ENCODE results near the gene TBC1D10B.
"Not testable (repeated sequence)": the region's sequence is repeated elsewhere in the genome, so short reads cannot be mapped to it uniquely, and the experiment has no call there.

The TBC1D10B gene

DNA sequence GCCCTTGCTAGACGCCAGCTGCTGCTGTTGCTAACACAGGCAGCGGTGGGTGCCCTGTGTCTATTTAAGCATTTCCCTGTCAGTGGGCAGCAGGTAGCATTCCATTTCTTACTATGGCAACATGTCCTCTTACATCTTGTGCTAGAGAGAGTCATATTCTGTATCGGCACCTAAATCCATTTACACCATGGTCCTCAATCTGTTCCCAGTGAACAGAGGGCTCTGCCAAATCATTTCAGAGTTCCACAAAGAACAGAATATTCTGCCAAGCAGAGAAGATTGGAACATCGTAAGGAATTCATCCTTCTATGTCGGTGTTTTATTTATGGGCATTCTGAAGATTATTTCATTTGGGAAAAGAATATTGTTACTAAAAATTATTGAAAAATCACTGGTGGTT is 31.6 kb downstream of the TBC1D10B start:
- H3K14ac ChIP-seq (ENCODE audit: low read length); H4K91ac ChIP-seq (ENCODE audit: low read depth, low read length); H3K36me3 ChIP-seq (ENCODE audit: control insufficient read depth in 1 of 2, insufficient read depth in 2 of 2, low read length in 2 of 2); DNase-seq; H3K79me1 ChIP-seq (ENCODE audit: low read length); H3K4me3 ChIP-seq (ENCODE audit: low read depth, low read length); H2BK12ac ChIP-seq (ENCODE audit: low read length); H3K4me2 ChIP-seq (ENCODE audit: low read length); H2BK120ac ChIP-seq (ENCODE audit: insufficient read depth, low read length, poor library complexity); H3K9me3 ChIP-seq (ENCODE audit: insufficient read depth, low read depth, low read length); H4K12ac ChIP-seq (ENCODE audit: low read depth, low read length); H2AFZ ChIP-seq (ENCODE audit: insufficient read depth, low read length, poor library complexity); H3K9ac ChIP-seq (ENCODE audit: low read length); H3K27me3 ChIP-seq (ENCODE audit: insufficient read depth, low read length); H3K27ac ChIP-seq (ENCODE audit: low read depth, low read length); H2AK5ac ChIP-seq (ENCODE audit: low read length); H3K4me1 ChIP-seq (ENCODE audit: control insufficient read depth in 1 of 2, insufficient read depth in 2 of 2, low read length in 2 of 2); H2BK5ac ChIP-seq (ENCODE audit: low read depth, low read length, poor library complexity); H3K18ac ChIP-seq (ENCODE audit: low read length); H3K79me2 ChIP-seq (ENCODE audit: control insufficient read depth, insufficient read depth, low read length, poor library complexity); H3K23ac ChIP-seq (ENCODE audit: low read length); H3K4ac ChIP-seq (ENCODE audit: low read depth, low read length); H4K8ac ChIP-seq (ENCODE audit: low read depth, low read length): not testable (repeated sequence)
- WGBS (ENCODE audit: extremely low coverage, insufficient coverage, insufficient read length): no CpG with 5 or more reads among the region's 5 CpGs

DNA sequence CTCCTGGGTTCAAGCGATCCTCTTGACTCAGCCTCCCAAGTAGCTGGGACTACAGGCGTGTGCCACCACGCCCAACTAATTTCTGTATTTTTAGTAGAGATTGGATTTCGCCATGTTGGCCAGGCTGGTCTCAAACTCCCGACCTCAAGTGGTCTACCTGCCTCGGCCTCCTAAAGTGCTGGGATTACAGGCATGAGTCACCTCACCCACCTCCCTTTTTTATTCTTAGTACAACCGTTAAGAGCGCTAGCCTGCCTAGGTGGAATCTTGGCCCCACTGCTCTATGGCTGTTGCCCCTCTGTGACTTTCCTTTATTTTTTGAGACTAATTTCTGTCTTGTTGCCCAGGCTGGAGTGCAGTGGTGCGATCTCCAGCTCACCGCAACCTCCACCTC is 32.3 kb downstream of the TBC1D10B start:
- DNase-seq; H2AK5ac ChIP-seq (ENCODE audit: low read length); H3K4ac ChIP-seq (ENCODE audit: low read depth, low read length); H3K79me2 ChIP-seq (ENCODE audit: control insufficient read depth, insufficient read depth, low read length, poor library complexity); H3K27me3 ChIP-seq (ENCODE audit: insufficient read depth, low read length); H3K14ac ChIP-seq (ENCODE audit: low read length); H3K9ac ChIP-seq (ENCODE audit: low read length); H3K23ac ChIP-seq (ENCODE audit: low read length); H2AFZ ChIP-seq (ENCODE audit: insufficient read depth, low read length, poor library complexity); H3K18ac ChIP-seq (ENCODE audit: low read length); H3K4me3 ChIP-seq (ENCODE audit: low read depth, low read length); H3K4me2 ChIP-seq (ENCODE audit: low read length); H3K36me3 ChIP-seq (ENCODE audit: control insufficient read depth in 1 of 2, insufficient read depth in 2 of 2, low read length in 2 of 2); H4K8ac ChIP-seq (ENCODE audit: low read depth, low read length); H3K79me1 ChIP-seq (ENCODE audit: low read length); H3K9me3 ChIP-seq (ENCODE audit: insufficient read depth, low read depth, low read length); H2BK120ac ChIP-seq (ENCODE audit: insufficient read depth, low read length, poor library complexity); H4K91ac ChIP-seq (ENCODE audit: low read depth, low read length); H4K12ac ChIP-seq (ENCODE audit: low read depth, low read length); H2BK5ac ChIP-seq (ENCODE audit: low read depth, low read length, poor library complexity); H3K4me1 ChIP-seq (ENCODE audit: control insufficient read depth in 1 of 2, insufficient read depth in 2 of 2, low read length in 2 of 2); H2BK12ac ChIP-seq (ENCODE audit: low read length); H3K27ac ChIP-seq (ENCODE audit: low read depth, low read length): not testable (repeated sequence)
- WGBS (ENCODE audit: extremely low coverage, insufficient coverage, insufficient read length): no CpG with 5 or more reads among the region's 10 CpGs

DNA sequence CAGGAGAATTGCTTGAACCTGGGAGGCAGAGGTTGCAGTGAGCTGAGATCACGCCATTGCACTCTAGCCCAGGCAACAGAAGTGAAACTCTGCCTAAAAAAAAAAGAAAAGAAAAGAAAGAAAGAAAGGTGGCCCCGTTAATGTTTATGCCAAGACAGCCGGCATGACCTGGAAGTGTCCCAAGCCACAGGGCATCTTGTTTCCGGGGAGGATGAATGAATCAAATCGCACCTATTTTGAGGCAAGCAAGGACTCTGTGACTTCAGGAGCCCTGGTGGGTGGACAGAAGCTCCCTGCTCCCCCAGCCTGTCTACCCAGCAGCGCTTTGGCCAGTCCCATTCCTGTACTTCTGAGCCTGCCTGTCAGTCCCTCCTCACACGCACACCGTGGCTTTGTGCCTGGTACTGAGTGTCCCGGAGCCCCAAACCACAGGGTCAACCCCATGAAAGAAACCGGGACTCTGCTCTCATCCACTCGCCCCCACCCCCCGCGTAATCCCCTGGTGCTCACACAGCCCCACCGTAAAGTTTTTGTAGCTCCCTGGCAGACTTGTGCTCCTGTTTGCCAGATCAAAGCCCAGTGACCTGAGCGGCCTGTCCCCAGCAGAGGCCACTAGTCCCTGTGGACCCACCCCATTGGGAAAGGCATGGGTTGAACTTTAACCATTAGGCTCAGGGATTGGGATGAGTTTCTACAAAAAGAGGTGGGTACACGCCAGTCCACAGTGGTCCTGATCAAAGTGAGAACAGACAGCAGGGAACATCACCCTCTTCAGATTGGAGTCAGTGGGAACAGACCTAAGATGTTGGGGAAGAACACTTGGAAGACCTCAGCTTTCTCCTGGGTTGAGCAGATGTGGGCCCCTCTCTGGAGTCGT is 34.5 kb downstream of the TBC1D10B start:
- Histone ChIP-seq H3K27ac (ENCODE audit: low read depth, low read length) (no peak overlapping the region), H4K12ac (ENCODE audit: low read depth, low read length) (no peak overlapping the region), H2BK5ac (ENCODE audit: low read depth, low read length, poor library complexity) (no peak overlapping the region), H2BK12ac (ENCODE audit: low read length) (peak overlapping the region; percentile 68), H3K4ac (ENCODE audit: low read depth, low read length) (no peak overlapping the region), H3K79me2 (ENCODE audit: control insufficient read depth, insufficient read depth, low read length, poor library complexity) (peaks cover 3% of the 10 kb centered on the region), H3K27me3 (ENCODE audit: insufficient read depth, low read length) (no peaks in the 10 kb centered on the region), H3K9me3 (ENCODE audit: insufficient read depth, low read depth, low read length) (peaks cover 4% of the 10 kb centered on the region), H3K4me2 (ENCODE audit: low read length) (peak overlapping the region; percentile 48), H3K36me3 (ENCODE audit: control insufficient read depth in 1 of 2, insufficient read depth in 2 of 2, low read length in 2 of 2) (no peaks in the 10 kb centered on the region), H4K91ac (ENCODE audit: low read depth, low read length) (no peak overlapping the region), H2AFZ (ENCODE audit: insufficient read depth, low read length, poor library complexity) (peak overlapping the region; percentile 25), H3K23ac (ENCODE audit: low read length) (no peak overlapping the region), H3K4me1 (ENCODE audit: control insufficient read depth in 1 of 2, insufficient read depth in 2 of 2, low read length in 2 of 2) (no peaks in the 10 kb centered on the region), H2AK5ac (ENCODE audit: low read length) (peak overlapping the region; percentile 59), H3K18ac (ENCODE audit: low read length) (peak overlapping the region; percentile 58), H3K79me1 (ENCODE audit: low read length) (peaks cover 4% of the 10 kb centered on the region), H3K4me3 (ENCODE audit: low read depth, low read length) (no peak overlapping the region), H3K9ac (ENCODE audit: low read length) (no peak overlapping the region), H4K8ac (ENCODE audit: low read depth, low read length) (peak overlapping the region; percentile 85), H3K14ac (ENCODE audit: low read length) (peak overlapping the region; percentile 14), H2BK120ac (ENCODE audit: insufficient read depth, low read length, poor library complexity) (no peak overlapping the region)
- DNase-seq: no peak
- no CpG with 5 or more reads among the region's 17 CpGs for WGBS (ENCODE audit: extremely low coverage, insufficient coverage, insufficient read length)

DNA sequence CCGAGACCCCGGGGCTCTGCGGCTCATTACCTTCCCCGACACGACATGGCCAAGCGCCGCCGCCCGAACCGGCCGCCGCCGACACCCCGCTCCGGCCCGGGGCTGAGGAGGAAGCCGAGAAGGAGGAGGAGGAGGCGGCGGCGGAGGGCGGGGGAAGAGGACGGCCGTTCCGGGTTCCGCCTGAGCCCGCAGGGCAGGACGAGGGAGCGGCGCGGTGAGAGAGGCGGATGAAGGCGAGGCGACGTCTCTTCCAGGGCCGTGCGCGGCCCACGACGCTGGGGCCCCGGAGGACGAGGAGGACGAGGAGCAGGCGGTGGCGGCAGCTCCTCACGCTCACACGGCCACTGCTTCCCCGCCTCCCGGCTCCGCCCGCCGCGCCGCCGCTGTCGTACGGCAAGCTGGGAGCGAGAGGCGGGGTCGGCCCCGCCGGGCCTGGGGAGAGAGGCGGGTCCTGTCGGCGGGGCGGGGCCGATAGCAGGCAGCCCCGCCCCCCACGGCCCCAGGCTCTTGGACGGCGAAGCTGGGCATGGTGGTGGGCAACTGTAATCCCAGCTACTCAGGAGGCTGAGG is 35.2 kb downstream of the TBC1D10B start:
- not testable (repeated sequence) for H3K23ac ChIP-seq (ENCODE audit: low read length); H3K27me3 ChIP-seq (ENCODE audit: insufficient read depth, low read length)

More for the DNA sequence above, 35.2 kb downstream of the TBC1D10B start:
- H4K91ac ChIP-seq (ENCODE audit: low read depth, low read length): peak overlapping the region; percentile 97
- no CpG with 5 or more reads among the region's 70 CpGs for WGBS (ENCODE audit: extremely low coverage, insufficient coverage, insufficient read length)
- peak overlapping the region; percentile 48 for H3K4me2 ChIP-seq (ENCODE audit: low read length)
- peak overlapping the region; percentile 100 for H3K14ac ChIP-seq (ENCODE audit: low read length)
- H2BK12ac ChIP-seq (ENCODE audit: low read length): peak overlapping the region; percentile 66
- H4K8ac ChIP-seq (ENCODE audit: low read depth, low read length): peak overlapping the region; percentile 100
- H3K9me3 ChIP-seq (ENCODE audit: insufficient read depth, low read depth, low read length); H3K36me3 ChIP-seq (ENCODE audit: control insufficient read depth in 1 of 2, insufficient read depth in 2 of 2, low read length in 2 of 2); H3K79me2 ChIP-seq (ENCODE audit: control insufficient read depth, insufficient read depth, low read length, poor library complexity); H3K79me1 ChIP-seq (ENCODE audit: low read length); H3K4me1 ChIP-seq (ENCODE audit: control insufficient read depth in 1 of 2, insufficient read depth in 2 of 2, low read length in 2 of 2): not testable (repeated sequence)
- H3K9ac ChIP-seq (ENCODE audit: low read length): peak overlapping the region; percentile 84
- H4K12ac ChIP-seq (ENCODE audit: low read depth, low read length): peak overlapping the region; percentile 99
- peak overlapping the region; percentile 99 for H3K4ac ChIP-seq (ENCODE audit: low read depth, low read length)
- peak overlapping the region; percentile 96 for H3K4me3 ChIP-seq (ENCODE audit: low read depth, low read length)
- peak; percentile 73 to 79 for DNase-seq
- H2BK120ac ChIP-seq (ENCODE audit: insufficient read depth, low read length, poor library complexity): peak overlapping the region; percentile 98
- peak overlapping the region; percentile 94 for H3K27ac ChIP-seq (ENCODE audit: low read depth, low read length)
- H3K18ac ChIP-seq (ENCODE audit: low read length): peak overlapping the region; percentile 100
- peak overlapping the region; percentile 95 for H2AK5ac ChIP-seq (ENCODE audit: low read length)
- peak overlapping the region; percentile 99 for H2AFZ ChIP-seq (ENCODE audit: insufficient read depth, low read length, poor library complexity)
- H2BK5ac ChIP-seq (ENCODE audit: low read depth, low read length, poor library complexity): peak overlapping the region; percentile 98

All from trophoblast cell (in vitro differentiated cells and primary cell).